HG02943 (cell line): ENCODE measurements around the gene ACSM3.
"Not testable (repeated sequence)": the region's sequence is repeated elsewhere in the genome, so short reads cannot be mapped to it uniquely, and the experiment has no call there.

ENCODE experiments used
- ATAC-seq: cut with Tn5 transposase; IDR thresholded peaks from one replicate; pipeline ENCODE4 v1.9.1; 2021; ENCODE audit warnings: mild to moderate bottlenecking, low read depth, moderate library complexity; ENCODE audit not compliant: unreplicated experiment

The ACSM3 gene

DNA sequence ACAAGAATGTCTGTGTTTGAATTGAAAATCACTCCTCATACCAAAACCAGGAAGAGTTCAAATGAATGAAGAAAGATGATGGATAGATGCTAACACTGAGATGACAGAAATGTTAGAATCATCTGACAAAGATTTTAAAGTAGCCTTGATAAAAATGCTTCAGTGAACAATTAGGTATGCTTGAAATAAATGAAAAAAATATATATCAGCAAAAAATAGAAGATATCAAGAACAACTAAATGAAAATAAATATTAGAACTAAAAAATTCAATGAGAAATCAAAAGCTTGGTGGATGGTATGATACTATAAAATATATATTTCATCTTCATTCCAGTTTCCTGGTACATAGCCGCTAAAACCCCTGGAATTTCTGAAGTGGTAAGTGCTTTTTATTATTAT lies 8.6 kb upstream of the ACSM3 start:
- ATAC-seq: no peak

DNA sequence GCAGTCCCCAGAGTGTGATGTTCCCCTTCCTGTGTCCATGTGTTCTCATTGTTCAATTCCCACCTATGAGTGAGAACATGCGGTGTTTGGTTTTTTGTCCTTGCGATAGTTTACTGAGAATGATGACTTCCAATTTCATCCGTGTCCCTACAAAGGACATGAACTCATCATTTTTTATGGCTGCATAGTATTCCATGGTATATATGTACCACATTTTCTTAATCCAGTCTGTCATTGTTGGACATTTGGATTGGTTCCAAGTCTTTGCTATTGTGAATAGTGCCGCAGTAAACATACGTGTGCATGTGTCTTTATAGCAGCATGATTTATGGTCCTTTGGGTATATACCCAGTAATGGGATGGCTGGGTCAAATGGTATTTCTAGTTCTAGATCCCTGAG lies 8.0 kb upstream of the ACSM3 start:
- ATAC-seq: not testable (repeated sequence)

DNA sequence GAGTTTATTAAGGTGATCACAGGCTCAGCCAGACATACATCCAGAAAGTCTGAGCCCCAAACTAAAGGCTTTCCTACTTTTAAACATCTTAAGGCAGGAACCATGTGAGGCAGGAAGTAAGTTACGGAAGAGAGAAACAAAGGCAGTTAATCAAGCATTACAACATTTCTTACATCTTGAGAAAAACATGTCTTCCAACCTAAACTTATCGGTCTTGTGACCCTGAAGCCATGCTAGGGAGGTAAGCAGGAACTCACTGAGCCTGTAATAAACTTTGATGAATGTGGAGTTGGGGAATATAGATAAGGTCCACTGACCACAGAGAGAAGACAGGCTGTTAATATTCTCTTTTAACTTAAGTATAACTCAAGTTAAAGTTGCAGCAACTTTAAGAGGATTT lies 3.5 kb upstream of the ACSM3 start:
- ATAC-seq: no peak

DNA sequence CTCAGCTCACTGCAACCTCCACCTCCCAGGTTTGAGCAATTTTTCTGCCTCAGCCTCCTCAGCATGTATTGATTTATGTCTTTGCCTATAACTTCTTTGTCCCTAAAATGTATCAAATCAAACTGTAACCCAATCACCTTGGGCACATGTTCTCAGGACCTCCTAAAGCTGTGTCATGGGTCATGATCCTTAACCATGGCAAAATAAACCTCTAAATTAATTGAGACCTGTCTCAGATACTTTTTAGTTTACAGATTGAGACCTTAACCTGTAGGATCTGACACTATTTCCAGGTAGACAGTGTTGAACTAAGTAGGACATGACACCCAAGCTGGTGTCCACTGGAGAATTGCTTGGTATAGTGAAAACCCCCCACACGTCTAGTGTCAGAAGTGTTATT lies 2.6 kb upstream of the ACSM3 start:
- ATAC-seq: no peak

DNA sequence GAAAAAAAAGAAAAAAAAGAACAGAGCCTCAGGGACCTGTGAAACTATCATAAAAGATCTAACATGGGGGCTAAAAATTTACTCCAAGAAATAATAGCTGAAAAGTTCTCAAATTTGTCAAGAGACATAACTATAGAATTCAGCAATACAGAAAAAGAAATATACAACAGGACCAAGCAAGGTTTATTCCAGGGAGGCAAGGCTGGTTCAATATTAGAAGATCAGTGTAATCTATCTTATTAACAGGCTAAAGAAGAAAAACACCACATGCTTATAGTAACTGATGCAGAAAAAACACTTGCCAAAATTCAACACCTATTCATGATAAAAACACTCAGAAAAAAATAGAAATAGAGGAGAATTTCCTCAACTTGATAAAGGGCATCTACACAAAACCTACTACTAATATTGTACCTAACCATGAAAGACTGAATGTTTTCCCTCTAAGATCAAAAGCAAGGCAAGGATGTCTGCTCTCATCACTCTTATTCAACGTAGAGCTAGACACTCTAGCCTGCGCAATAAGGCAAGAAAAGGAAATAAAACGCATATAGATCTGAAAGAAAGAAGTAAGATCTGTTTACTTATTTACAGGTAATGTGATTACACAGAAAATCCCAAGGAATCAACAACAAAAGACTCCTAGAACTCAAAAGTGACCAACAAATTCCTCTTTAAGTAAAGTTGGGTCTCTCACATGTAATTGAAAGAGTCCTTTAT lies 1.2 kb upstream of the ACSM3 start:
- no peak for ATAC-seq

DNA sequence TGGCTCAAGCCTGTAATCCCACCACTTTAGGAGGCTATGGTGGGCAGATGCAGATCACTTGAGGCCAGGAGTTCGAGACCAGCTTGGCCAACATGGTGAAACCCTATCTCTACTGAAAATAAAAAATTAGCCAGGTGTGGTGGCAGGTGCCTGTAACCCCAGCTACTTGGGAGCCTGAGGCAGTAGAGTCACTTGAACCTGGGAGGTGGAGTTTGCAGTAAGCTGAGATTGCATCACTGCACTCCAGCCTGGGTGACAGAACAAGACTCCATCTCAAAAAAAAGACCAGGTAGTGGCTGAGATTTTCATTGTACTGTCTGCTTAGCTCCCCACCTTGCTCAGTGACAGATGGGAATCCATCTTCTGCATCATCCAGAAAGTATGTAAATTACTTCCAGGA lies 634 bp downstream of the ACSM3 start:
- not testable (repeated sequence) for ATAC-seq

DNA sequence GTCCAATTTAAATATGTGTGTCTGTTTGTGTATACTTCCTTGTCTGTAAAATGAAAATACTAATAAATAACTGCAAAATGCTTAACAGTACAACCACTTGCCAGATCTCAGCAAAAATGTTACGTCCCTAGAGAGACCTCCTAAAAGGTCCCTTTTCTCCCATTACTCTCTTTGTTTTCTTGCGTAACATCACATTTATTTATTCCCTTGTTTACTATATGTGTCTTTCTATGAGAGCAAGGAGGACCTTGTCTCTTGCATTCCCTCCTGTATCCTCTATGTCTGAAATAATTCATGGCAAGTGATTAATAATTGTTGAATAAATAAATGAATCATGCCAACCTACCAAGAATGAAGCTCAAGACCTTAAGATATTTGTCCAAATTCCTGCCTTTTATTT lies 1.9 kb downstream of the ACSM3 start:
- ATAC-seq: no peak

DNA sequence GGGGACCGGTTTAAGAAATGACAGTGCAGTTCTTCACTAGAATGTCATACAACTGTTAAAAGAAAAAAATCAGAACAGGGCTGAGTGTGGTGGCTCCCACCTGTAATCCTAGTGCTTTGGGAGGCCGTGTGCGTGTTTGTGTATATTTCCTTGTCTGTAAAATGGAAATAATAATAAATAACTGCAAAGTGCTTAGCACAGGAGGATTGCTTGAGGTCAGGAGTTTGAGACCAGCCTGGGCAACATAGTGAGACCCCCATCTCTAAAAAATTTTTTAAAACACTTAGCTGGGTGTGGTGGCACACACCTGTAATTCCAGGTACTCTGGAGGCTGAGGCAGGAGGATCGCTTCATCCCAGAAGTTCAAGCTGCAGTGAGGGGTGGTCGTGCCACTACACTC lies 2.5 kb downstream of the ACSM3 start:
- no peak for ATAC-seq

DNA sequence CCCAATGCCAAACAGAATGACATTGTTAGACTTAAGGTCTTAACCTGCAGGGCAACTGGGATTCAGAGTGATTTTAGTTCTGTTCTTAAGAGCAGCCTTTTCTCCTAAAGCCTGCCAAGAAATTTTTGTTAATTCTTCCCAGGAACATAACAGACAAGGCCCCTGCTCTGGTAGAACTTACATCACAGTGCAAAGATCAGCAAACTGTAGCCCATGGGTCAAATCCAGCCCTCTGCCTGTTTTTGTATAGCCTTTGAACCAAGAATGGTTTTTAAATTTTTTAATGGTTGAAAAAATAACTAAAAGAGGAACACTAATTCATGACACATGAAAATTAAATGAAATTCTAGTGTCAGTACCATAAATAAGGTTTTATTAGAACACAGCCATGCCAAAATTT lies 3.8 kb downstream of the ACSM3 start:
- ATAC-seq: no peak

DNA sequence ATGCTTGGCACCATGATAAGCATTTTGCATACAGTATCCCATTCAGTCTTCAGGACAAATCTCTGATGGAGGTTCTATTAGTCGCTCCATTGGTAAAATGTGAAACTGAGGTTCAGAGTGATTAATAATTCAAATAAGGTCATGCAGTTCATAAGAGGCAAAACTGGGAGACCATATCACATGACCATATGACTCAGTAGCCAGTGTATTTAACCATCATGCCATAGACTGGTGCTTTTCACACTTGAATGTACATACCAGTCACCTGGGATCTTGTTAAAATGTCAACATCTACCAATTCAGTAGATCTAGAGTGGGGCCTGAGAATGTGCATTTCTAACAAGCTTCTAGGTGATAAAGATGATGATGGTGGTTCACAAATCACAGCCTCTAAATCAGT lies 4.3 kb downstream of the ACSM3 start:
- no peak for ATAC-seq

DNA sequence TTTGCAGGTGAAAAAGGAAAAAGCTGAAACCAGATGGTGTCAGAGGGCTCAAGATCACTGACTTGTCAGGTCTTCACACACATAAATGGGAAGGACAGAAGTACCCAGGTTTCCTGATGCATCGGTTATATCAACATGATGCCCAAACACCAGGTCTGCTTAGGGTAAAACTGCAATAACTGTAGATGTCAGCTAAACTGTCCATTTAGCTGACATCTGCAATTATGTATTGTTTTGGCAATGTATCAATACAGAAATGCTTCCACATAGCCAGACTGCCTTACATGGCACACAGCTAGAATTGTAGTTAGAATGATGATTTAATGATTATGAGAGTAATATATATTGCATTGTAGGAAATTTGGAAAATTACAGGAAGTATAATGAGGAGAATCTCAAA lies 5.0 kb downstream of the ACSM3 start:
- ATAC-seq: no peak

DNA sequence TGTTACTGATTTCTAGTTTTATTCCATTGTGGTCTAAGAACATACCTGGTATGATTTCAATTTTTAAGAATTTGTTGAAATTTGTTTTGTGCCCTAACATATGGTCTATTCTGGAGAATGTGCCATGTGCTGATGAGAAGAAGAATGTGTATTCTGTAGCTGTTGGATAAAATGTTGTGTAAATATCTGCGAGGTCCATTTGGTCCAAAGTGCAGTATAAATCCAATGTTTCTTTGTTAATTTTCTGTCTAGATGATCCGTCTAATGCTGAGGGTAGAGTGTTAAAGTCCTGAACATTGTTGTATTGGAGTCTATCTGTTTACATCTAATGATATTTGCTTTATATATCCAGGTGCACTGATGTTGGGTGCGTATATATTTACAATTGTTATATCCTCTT lies 9.9 kb downstream of the ACSM3 start:
- ATAC-seq: no peak

DNA sequence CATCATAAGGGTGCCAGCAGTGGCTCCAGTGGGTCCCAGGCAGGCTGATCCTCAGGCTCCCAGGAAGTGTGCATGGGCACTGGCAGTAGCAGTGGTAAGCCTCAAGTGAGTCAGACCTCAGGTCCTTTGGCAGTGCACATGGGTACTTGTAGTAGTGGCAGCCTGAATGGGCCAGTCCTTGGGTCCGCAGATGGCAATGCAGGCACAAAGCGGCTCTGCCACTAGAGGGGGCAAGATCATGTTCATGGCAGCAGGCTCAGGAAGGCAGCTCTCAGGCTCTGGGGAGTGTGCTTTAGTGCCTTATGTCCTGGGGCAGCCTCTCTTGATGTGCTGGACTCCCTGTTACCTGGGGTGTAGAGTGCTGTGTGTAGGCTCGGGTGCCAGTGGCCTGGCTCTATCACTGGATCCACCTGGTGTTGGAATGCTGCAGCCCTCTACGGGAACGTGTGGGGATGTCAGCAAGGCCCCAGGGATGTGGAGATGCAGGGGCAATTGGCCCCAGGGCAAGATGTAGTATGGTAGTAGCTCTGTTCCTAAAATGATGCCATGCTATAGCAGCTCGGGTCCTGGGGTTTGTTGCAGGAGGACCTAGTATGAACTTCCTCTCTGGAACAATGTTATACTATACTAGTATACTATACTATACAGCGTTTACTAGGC lies 11.0 kb downstream of the ACSM3 start:
- ATAC-seq: no peak

DNA sequence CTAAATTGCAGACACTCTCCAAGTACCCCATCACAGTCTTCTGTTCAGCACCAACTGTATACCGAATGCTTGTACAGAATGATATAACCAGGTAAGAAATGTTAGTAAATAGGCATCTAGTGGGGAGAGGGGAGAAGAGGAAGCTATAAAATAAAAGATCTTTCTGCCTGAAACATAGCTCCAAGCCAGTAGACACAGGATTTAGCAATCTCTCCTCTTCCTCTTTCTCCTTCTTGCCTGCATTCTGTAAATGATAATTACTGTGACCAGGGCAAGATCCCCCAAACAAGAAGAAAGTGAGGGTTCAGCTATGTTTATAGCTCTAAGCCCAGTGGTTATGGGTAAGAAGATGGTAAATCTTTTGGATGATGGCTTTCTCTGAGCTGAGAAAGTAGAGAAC lies 17.9 kb downstream of the ACSM3 start:
- no peak for ATAC-seq

DNA sequence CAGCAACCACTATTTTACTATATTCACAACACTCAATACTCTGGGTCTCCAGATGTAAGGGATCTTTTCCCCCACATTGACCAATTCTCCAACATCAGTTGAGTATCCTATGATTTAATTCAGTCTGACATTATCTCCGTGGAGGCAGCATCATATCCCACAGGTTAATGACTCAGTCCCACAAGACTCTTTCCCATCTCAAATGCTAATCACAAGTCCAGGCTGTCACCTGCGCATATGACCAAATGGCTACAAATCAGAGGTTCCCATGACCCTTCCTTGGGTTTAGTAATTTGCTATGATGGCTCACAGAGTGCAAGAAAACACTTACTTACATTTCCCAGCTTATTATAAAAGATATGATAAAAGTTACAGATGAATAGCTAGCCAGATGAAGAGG lies 18.7 kb downstream of the ACSM3 start:
- ATAC-seq: no peak

DNA sequence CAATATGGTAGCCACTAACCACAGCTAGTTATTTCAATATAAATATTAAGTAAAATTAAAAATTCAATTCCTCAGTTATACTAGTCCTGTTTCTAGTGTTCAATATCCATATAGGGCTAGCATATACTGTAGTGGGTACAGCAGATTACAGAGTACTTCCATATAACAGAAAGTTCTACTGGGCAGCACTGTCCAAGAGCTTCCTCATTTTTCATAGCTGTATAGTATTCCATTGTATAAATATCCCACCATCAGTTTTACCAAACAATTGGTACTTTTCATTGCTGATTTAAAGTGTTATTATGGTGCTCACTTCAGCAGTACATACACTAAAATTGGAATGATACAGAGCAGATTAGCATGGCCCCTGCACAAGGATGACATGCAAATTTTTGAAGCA lies 20.4 kb downstream of the ACSM3 start:
- ATAC-seq: no peak

DNA sequence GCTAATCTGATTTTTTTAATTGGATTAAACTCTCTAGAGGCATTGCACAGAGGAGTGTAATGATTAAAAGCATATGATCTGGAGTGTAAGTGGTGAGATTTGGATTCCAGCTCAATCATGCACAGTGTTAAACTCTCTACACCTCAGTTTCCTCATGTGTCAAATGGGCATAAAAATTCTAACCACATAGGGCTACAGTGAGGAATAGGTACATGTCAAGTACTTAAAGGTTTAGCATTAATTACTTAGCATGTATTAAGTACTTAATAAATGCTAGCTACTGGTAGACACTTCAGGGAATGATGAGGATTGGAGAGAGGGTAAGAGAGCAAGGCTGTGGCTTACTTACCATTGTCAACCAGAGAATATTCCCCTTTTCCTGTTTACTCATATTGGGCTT lies 25.3 kb downstream of the ACSM3 start:
- ATAC-seq: no peak

DNA sequence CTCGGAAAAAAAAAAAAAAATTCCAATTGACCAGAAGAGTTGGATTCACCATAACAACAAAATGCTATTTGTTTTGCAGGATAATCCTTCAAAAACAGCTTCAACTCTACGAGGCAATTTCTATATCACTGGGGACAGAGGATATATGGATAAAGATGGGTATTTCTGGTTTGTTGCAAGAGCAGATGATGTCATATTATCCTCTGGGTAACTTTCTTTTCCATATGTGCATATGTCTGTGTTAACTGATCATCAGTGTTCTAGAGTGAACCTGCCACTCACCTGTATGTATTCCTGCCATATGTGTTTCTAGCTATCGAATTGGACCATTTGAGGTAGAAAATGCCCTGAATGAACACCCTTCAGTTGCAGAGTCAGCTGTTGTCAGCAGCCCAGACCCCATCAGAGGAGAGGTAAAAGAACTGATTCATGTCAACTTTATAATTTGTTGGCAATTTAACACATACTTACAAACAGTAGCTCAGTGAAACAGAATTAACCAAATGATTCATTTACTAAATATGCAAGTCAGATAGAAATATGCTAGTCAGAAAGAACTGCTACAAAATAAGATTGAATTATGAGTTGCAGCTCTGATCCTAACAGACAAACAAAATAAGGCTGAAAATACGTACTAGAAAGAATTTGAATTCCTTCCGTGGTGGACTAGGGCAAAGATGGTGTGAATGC lies 28.3 kb downstream of the ACSM3 start:
- no peak for ATAC-seq

DNA sequence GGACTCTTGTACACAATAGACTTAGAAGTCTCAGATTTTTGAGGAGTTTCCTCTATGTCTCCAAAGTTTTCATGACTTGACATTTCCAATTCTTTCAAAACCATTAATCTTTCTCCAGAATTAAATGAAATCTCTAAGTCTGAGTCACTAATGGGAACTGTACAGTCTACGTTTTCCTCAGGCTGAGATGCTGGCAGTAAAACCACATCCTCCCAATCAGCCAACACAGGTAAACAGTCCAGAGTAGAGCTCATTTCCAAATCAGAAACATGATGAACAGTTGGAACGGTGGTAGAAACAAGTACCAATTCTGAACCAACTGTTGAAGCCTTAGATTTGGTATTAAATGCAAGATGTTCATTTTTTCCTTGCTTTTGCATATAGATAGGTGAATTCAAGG lies 34.5 kb downstream of the ACSM3 start:
- no peak for ATAC-seq

DNA sequence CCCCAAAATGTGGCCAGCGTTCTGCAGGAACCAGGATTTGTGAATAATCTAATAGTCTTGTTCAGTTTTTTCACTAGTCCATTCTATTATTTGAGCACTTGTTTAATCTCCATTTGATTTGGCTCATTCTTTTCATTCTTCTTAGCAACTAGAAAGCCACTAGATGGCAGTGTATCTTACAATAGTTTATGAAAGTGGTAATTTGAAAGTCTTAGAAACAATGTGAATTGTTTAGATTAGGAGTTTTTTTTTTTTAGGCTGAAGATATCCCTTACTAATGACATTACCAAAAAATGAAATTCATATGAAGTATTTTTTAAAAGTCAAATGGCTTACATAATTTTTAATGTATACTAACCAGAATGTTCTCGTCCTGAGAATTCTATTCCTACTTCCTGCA lies 35.8 kb downstream of the ACSM3 start:
- no peak for ATAC-seq

DNA sequence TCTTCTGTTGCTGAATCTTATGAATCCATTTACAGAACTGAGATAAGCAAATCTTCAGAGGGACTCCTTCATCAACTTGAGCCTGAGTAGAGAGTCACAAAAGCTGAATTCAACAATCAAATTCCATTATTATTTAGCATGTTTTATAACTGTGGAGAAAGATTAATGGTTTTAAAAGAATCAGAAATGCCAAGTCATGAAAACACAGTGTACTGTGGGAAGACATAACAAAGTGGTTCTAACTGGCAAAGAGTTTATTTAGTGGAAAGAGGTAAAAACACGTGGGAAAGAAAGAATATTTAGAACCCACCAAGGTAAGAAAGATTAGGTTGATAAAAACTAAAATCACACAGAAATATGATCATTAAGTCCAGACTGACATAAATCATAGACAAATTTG lies 37.5 kb downstream of the ACSM3 start:
- ATAC-seq: no peak

DNA sequence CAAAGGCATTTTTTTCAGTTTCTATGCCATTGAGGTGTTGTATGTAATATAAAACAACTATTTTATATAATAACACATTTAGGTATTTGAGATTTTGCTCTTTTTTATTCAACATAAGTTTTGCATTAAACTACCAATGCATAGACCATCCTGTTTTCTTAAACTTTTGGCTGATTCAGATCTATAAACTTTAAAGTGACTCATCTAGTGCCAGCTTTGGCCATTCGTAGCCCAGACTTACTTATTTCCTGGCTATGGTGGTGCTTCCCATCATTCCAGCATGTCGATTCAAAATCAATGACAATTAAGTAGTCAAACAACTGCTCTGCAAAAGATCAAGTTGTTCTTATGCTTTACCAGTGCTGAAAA lies 39.4 kb downstream of the ACSM3 start:
- no peak for ATAC-seq
